ENCODE measurements around the gene DUOX1.

The DUOX1 gene

GRCh38 chr15:45113380-45113990 is 16.3 kb upstream of the DUOX1 start:
- Mint-ChIP-seq H3K36me3 (ENCODE audit: low read depth) (no peaks in the 10 kb centered on the region), H3K4me1 (ENCODE audit: low read depth) (peaks cover 43% of the 10 kb centered on the region), H3K4me3 (no peak overlapping the region)

DNA sequence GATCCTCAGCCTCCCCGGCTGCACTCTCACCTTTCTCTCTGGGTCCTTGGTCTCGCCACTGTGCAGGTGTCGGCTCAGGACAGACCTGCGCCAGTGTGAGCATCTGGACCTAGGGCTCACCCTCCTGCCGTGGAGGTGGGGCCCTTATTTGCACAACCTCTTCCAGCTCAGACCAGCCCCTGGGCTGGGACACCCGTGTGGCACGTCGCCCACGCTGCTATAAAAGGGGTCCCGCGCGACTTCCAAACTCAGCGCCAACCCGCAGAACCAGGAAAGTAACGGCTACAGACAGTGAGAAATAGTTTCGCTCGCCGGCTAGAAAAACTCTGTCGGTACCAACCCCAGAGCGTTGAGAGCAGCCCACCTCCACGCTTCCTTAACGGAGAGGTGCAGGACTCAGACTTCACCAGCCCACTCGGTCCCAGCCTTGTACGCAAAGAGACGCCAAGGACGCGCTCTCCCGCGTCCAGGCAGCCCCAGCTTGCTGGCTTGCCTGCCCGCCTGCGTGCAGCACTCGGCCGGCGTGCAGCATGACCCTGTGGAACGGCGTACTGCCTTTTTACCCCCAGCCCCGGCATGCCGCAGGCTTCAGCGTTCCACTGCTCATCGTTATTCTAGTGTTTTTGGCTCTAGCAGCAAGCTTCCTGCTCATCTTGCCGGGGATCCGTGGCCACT is 15.6 kb upstream of the DUOX1 start, which contains the start of the genes DUOX2 and DUOXA2:
DUOX2 (minus strand) TSS at position 97 of the 675 bp plus-strand sequence. CDS start 761 bp downstream, outside the sequence.
DUOXA2 (plus strand) TSS at position 251 of the 675 bp plus-strand sequence; CDS start at position 531, 280 bp downstream.
- H3K4me3 Mint-ChIP-seq: peak within 1 kb of the TSS; percentile 42
- H3K27ac Mint-ChIP-seq: no peak within 1 kb of the TSS
- H3K4me1 Mint-ChIP-seq (ENCODE audit: low read depth): peaks cover 43% of the 10 kb centered on the region
- peaks cover 84% of the 10 kb centered on the region for H3K27me3 Mint-ChIP-seq
- no peaks in the 10 kb centered on the region for H3K9me3 Mint-ChIP-seq
- no peak for DNase-seq
- H3K36me3 Mint-ChIP-seq (ENCODE audit: low read depth): no peaks in the 10 kb centered on the region

More at GRCh38 chr15:45113380-45113990, 16.3 kb upstream of the DUOX1 start:
- Mint-ChIP-seq H3K27me3 (peaks cover 90% of the 10 kb centered on the region), H3K27ac (no peak overlapping the region), H3K9me3 (no peaks in the 10 kb centered on the region)
- no peak for DNase-seq

- no peak for DNase-seq
- Mint-ChIP-seq H3K36me3 (ENCODE audit: low read depth) (no peaks in the 10 kb centered on the region), H3K4me1 (ENCODE audit: low read depth) (peaks cover 43% of the 10 kb centered on the region), H3K9me3 (no peaks in the 10 kb centered on the region), H3K4me3 (no peak overlapping the region), H3K27me3 (peaks cover 81% of the 10 kb centered on the region), H3K27ac (no peak overlapping the region)
Observed at GRCh38 chr15:45114751-45115085, 15.1 kb upstream of the DUOX1 start.

- H3K9me3 Mint-ChIP-seq: no peaks in the 10 kb centered on the region
- DNase-seq: no peak
- peaks cover 80% of the 10 kb centered on the region for H3K27me3 Mint-ChIP-seq
- H3K27ac Mint-ChIP-seq: no peak overlapping the region
- H3K36me3 Mint-ChIP-seq (ENCODE audit: low read depth): no peaks in the 10 kb centered on the region
- H3K4me3 Mint-ChIP-seq: no peak overlapping the region
- H3K4me1 Mint-ChIP-seq (ENCODE audit: low read depth): peaks cover 43% of the 10 kb centered on the region
Observed at GRCh38 chr15:45115312-45115820, 14.4 kb upstream of the DUOX1 start.

DNA sequence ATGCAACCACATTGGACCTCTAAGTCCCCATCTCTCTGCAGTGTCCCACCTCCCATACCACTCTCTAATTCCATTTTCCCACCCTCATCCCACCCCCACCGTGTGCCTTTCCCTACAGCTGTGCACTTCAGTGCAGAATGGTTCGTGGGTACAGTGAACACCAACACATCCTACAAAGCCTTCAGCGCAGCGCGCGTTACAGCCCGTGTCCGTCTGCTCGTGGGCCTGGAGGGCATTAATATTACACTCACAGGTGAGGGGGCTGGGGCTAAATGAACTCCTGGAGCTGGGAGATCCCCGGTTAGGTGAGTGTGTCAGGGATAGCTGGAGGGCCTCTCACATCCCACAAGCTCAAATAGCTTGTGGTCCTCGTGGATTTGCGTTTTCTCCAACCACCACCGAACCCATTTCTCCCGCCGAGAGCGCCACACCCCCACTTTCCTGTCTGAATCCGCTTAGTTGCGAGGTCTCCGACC is 13.8 kb upstream of the DUOX1 start:
- DNase-seq: no peak
- Mint-ChIP-seq H3K36me3 (ENCODE audit: low read depth) (no peaks in the 10 kb centered on the region), H3K9me3 (no peaks in the 10 kb centered on the region), H3K4me1 (ENCODE audit: low read depth) (peaks cover 43% of the 10 kb centered on the region), H3K27ac (no peak overlapping the region), H3K4me3 (no peak overlapping the region), H3K27me3 (peaks cover 81% of the 10 kb centered on the region)

GRCh38 chr15:45116482-45117307 is 13.1 kb upstream of the DUOX1 start:
- Mint-ChIP-seq H3K36me3 (ENCODE audit: low read depth) (no peaks in the 10 kb centered on the region), H3K4me3 (no peak overlapping the region), H3K9me3 (no peaks in the 10 kb centered on the region), H3K4me1 (ENCODE audit: low read depth) (peaks cover 43% of the 10 kb centered on the region), H3K27me3 (peaks cover 85% of the 10 kb centered on the region), H3K27ac (no peak overlapping the region)
- no peak for DNase-seq

GRCh38 chr15:45117308-45118130 is 12.3 kb upstream of the DUOX1 start:
- no peak for DNase-seq
- Mint-ChIP-seq H3K27me3 (peaks cover 80% of the 10 kb centered on the region), H3K4me3 (peak overlapping the region; percentile 50), H3K36me3 (ENCODE audit: low read depth) (no peaks in the 10 kb centered on the region), H3K4me1 (ENCODE audit: low read depth) (peaks cover 35% of the 10 kb centered on the region), H3K27ac (no peak overlapping the region), H3K9me3 (no peaks in the 10 kb centered on the region)

DNA sequence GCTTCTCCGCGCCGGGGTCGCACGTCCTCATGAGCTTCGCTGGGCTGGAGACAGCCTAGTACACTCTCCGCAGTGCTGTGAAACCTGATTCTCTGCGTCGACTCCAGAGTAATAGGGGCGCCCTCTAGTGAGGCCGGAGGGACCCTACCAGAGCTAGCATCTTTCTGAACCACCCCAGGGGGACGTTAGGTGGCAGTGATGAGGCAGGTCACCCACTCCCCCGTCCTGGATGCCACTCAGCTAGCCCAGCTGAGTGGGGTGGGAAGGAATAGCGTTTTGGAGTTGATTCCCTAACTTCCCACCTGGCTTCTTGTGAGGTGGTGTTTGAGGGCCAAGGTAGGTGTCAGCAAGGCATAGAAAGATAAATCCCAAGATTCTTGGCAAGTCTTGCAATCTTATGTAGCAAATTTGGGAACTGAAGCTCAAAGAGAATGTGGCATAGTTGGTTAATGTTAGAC is 11.6 kb upstream of the DUOX1 start:
- DNase-seq: peak; percentile 86
- no peaks in the 10 kb centered on the region for H3K9me3 Mint-ChIP-seq
- H3K27me3 Mint-ChIP-seq: peaks cover 80% of the 10 kb centered on the region
- H3K4me1 Mint-ChIP-seq (ENCODE audit: low read depth): peaks cover 31% of the 10 kb centered on the region
- H3K27ac Mint-ChIP-seq: no peak overlapping the region
- peak overlapping the region; percentile 50 for H3K4me3 Mint-ChIP-seq
- no peaks in the 10 kb centered on the region for H3K36me3 Mint-ChIP-seq (ENCODE audit: low read depth)

GRCh38 chr15:45118996-45119395 is 10.8 kb upstream of the DUOX1 start:
- H3K9me3 Mint-ChIP-seq: no peaks in the 10 kb centered on the region
- no peak overlapping the region for H3K4me3 Mint-ChIP-seq
- no peak for DNase-seq
- peaks cover 23% of the 10 kb centered on the region for H3K4me1 Mint-ChIP-seq (ENCODE audit: low read depth)
- no peaks in the 10 kb centered on the region for H3K36me3 Mint-ChIP-seq (ENCODE audit: low read depth)
- peaks cover 72% of the 10 kb centered on the region for H3K27me3 Mint-ChIP-seq
- H3K27ac Mint-ChIP-seq: no peak overlapping the region

GRCh38 chr15:45120081-45120972 is 9.5 kb upstream of the DUOX1 start:
- Mint-ChIP-seq H3K27me3 (peaks cover 66% of the 10 kb centered on the region), H3K27ac (no peak overlapping the region), H3K9me3 (no peaks in the 10 kb centered on the region), H3K4me1 (ENCODE audit: low read depth) (peaks cover 16% of the 10 kb centered on the region), H3K36me3 (ENCODE audit: low read depth) (no peaks in the 10 kb centered on the region), H3K4me3 (no peak overlapping the region)
- no peak for DNase-seq

- Mint-ChIP-seq H3K4me3 (no peak overlapping the region), H3K4me1 (ENCODE audit: low read depth) (peaks cover 16% of the 10 kb centered on the region), H3K9me3 (no peaks in the 10 kb centered on the region), H3K36me3 (ENCODE audit: low read depth) (no peaks in the 10 kb centered on the region), H3K27me3 (peaks cover 66% of the 10 kb centered on the region), H3K27ac (no peak overlapping the region)
- no peak for DNase-seq
Observed at GRCh38 chr15:45121020-45121419, 8.8 kb upstream of the DUOX1 start.

DNA sequence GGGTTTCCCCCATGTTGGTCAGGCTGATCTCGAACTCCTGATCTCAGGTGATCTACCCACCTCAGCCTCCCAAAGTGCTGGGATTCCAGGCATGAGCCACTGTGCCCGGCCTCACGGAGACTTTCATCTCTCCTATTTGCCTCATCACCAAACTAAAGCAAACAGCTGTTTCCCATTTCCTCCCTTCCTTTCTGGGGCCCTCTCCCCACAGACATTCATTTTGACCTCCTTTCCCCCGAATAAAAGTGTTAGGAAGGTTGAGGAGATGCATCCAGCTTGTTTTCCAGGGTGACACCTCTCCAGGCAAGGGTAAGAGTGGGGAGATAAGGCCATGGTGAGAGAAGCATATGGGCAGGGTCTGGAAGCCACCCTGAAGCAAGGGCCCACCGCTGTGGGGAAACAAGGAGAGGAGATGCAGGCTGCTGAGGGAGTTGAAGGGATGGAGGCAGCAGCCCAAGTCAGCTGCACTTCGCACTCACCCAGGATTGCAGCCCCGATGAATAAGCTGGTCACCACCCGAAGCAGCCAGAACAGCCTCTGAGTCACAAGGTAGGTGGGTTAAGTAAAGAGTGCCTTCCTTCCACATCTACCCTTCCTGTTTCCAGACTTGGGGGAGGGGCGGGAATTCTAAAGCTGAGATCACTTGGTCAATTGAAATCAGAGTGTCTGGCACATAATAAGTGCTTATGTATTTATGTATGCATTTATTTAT is 7.9 kb upstream of the DUOX1 start:
- Mint-ChIP-seq H3K27me3 (peaks cover 62% of the 10 kb centered on the region), H3K4me3 (no peak overlapping the region), H3K4me1 (ENCODE audit: low read depth) (peaks cover 10% of the 10 kb centered on the region)

More for the DNA sequence above, 7.9 kb upstream of the DUOX1 start:
- Mint-ChIP-seq H3K36me3 (ENCODE audit: low read depth) (no peaks in the 10 kb centered on the region), H3K27ac (no peak overlapping the region), H3K9me3 (no peaks in the 10 kb centered on the region)
- no peak for DNase-seq
